Osteocyte (in vitro differentiated cells): ENCODE results near the gene RASL12. TPM values are rescaled to one million over a fixed set of nuclear protein-coding genes. Genes with fewer than 3 reads are reported as not detected.
"Not testable (repeated sequence)": the region's sequence is repeated elsewhere in the genome, so short reads cannot be mapped to it uniquely, and the experiment has no call there.

ENCODE experiments used
- DNase-seq: peaks from one replicate; pipeline ENCODE4 v3.0.0; 2021; ENCODE audit warnings: mixed read lengths; ENCODE audit not compliant: unreplicated experiment; ENCODE audit errors: extremely low spot score
- H3K27ac Mint-ChIP-seq: one replicate; pipeline ENCODE4 v1.8.0; 2021; ENCODE audit warnings: mild to moderate bottlenecking, mixed read lengths; ENCODE audit not compliant: unreplicated experiment
- H3K27me3 Mint-ChIP-seq: one replicate; pipeline ENCODE4 v1.8.0; 2021; ENCODE audit warnings: mixed read lengths; ENCODE audit not compliant: unreplicated experiment
- H3K36me3 Mint-ChIP-seq: one replicate; pipeline ENCODE4 v1.8.0; 2021; ENCODE audit warnings: mixed read lengths; ENCODE audit not compliant: unreplicated experiment
- H3K4me1 Mint-ChIP-seq: one replicate; pipeline ENCODE4 v1.8.0; 2021; ENCODE audit warnings: mixed read lengths; ENCODE audit not compliant: unreplicated experiment
- H3K4me3 Mint-ChIP-seq: one replicate; pipeline ENCODE4 v1.8.0; 2021; ENCODE audit warnings: mild to moderate bottlenecking, moderate library complexity, mixed read lengths; ENCODE audit not compliant: unreplicated experiment
- H3K9me3 Mint-ChIP-seq: one replicate; pipeline ENCODE4 v1.8.0; 2021; ENCODE audit warnings: mixed read lengths; ENCODE audit not compliant: unreplicated experiment
- total RNA-seq: library from RNA; stranded (reverse); gene quantifications from 2 replicates; pipeline ENCODE4 v1.2.1, GENCODE V29; 2021
- TF ChIP-seq, protein P1 (sequence below): fragments of 200-600 bp; sonication (generic); IDR thresholded peaks from 2 replicates; pipeline ENCODE4 v1.5.0; 2021; ENCODE audit warnings: antibody characterized with exemption, mild to moderate bottlenecking, moderate library complexity

Gene RASL12
- total RNA-seq, 1 donor from 2014 or later: 0.78 TPM

DNA sequence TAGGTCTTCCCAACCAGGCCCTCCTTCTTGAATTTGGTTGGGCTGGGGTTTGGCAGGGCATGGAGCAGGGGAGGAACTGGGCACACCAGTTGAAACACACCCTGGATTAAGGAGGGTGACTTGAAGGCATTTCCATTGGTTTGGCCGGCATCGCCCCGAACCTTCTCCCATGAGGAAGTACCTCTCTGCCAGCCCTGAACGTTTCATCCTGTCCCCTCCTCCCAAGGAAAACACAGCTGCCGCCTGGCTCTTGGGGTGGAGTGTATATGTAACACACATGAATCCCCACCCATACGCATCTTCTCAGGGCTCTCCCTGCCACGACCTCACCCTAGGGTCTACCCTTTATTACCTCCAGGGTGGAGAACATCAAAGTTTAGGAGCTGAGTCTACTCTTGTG, 32.7 kb upstream of the RASL12 start:
- H3K4me1 Mint-ChIP-seq: peaks cover 21% of the 10 kb centered on the region
- no peaks in the 10 kb centered on the region for H3K27me3 Mint-ChIP-seq
- no peak for DNase-seq
- no peak overlapping the region for H3K27ac Mint-ChIP-seq
- TF ChIP-seq, protein P1, sequence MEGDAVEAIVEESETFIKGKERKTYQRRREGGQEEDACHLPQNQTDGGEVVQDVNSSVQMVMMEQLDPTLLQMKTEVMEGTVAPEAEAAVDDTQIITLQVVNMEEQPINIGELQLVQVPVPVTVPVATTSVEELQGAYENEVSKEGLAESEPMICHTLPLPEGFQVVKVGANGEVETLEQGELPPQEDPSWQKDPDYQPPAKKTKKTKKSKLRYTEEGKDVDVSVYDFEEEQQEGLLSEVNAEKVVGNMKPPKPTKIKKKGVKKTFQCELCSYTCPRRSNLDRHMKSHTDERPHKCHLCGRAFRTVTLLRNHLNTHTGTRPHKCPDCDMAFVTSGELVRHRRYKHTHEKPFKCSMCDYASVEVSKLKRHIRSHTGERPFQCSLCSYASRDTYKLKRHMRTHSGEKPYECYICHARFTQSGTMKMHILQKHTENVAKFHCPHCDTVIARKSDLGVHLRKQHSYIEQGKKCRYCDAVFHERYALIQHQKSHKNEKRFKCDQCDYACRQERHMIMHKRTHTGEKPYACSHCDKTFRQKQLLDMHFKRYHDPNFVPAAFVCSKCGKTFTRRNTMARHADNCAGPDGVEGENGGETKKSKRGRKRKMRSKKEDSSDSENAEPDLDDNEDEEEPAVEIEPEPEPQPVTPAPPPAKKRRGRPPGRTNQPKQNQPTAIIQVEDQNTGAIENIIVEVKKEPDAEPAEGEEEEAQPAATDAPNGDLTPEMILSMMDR: no peak
- H3K4me3 Mint-ChIP-seq: no peak overlapping the region
- H3K9me3 Mint-ChIP-seq: no peaks in the 10 kb centered on the region
- peaks cover 42% of the 10 kb centered on the region for H3K36me3 Mint-ChIP-seq

DNA sequence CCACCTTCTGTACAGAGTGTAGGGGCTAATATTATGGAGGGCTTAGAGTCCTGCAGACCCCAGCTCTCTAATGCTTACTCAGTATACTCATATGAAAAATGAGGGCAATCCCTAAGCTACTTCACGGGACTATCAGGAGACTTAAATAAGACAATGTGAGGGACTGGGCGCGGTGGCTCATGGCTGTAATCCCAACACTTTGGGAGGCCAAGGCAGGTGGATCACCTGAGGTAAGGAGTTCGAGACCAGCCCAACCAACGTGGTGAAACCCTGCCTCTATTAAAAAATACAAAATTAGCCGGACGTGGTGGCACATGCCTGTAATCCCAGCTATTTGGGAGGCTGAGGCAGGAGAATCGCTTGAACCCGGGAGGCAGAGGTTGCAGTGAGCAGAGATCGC, 32.0 kb upstream of the RASL12 start:
- peaks cover 36% of the 10 kb centered on the region for H3K36me3 Mint-ChIP-seq
- H3K27me3 Mint-ChIP-seq, H3K27ac Mint-ChIP-seq, H3K4me3 Mint-ChIP-seq, DNase-seq, H3K9me3 Mint-ChIP-seq: not testable (repeated sequence)
- H3K4me1 Mint-ChIP-seq: peaks cover 24% of the 10 kb centered on the region

GRCh38 chr15:65099336-65099735, 31.5 kb upstream of the RASL12 start:
- Mint-ChIP-seq H3K9me3 (no peaks in the 10 kb centered on the region), H3K4me3 (no peak overlapping the region), H3K27ac (no peak overlapping the region), H3K4me1 (peaks cover 24% of the 10 kb centered on the region), H3K36me3 (peaks cover 36% of the 10 kb centered on the region), H3K27me3 (no peaks in the 10 kb centered on the region)
- DNase-seq: no peak
- TF ChIP-seq, protein P1: no peak

DNA sequence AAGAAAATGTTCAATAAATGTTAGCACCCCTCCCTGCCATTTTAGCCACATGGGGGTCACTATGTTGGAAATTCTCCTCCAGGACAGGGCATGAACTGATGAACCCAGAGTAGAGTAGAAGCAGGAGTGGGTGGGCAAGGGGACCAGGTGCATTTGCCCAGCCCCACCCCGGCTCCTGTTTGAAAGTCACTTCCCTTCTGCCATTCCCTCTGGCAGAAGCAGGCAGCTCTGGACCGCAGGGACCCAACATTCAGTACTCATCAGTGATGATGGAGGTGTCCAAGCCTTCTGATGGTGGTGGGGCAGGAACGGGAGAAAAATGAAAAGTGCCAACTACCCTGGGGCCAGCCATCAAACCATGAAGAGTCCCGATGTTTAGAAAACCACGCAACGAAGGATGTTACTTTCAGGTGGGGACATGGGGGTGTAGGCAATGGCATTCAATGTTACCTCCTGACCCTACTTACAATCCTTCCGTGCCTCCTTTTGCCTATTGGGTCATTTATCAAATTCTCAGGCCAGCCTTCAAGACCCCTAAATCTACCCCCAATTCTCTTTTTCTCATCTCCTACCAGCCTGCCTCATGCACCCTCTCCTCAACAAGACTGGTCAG, 30.0 kb upstream of the RASL12 start:
- TF ChIP-seq, protein P1: no peak
- no peak overlapping the region for H3K4me3 Mint-ChIP-seq

DNA sequence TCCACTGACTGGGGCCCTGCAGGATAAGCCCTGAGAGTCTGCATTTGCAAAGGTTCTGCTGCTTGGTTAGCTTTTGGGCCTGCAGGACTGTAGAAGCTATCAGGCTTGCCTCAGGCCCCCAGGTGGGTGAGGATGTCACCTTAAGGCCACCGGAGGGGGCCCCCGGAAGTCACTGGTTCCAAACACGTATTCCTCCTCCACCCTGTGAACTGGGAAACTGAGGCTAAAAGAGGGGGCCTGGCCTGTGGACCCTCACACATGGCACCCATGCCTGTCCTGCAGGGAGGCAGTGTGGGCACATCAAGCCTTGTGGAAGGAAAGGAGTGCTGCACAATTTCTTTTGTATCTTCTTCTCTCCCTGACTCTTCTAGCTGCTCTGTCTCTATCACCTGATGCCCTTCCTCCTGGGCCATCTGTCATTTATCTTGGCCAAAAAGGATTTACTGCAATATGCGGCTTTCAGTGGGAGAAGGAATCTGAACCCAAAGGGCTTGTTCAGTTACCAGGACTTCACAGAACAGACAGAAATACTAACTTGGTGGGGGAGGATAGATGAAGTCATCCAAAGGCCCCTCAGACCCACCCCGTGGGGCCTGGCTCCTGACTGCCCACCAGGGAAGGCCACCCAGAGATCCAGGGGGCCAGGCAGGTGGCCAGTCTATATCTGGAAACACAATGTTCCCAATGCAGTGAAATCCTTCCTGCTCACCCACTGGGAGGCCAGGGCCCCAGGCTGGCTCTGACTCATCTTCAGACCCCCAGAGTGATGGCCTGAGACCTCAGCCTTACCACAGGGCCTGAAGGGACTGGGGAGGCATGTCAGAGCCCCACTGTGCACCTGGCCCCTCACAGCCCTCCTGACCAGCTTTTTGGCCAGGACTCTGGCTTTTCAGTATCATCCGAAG, 28.9 kb upstream of the RASL12 start:
- Mint-ChIP-seq H3K4me1 (peaks cover 24% of the 10 kb centered on the region), H3K9me3 (no peaks in the 10 kb centered on the region), H3K27me3 (no peaks in the 10 kb centered on the region)

More for the DNA sequence above, 30.0 kb upstream of the RASL12 start:
- H3K27me3 Mint-ChIP-seq: no peaks in the 10 kb centered on the region
- H3K36me3 Mint-ChIP-seq: peaks cover 33% of the 10 kb centered on the region
- no peaks in the 10 kb centered on the region for H3K9me3 Mint-ChIP-seq
- H3K4me1 Mint-ChIP-seq: peaks cover 24% of the 10 kb centered on the region
- DNase-seq: no peak
- no peak overlapping the region for H3K27ac Mint-ChIP-seq

More for the DNA sequence above, 28.9 kb upstream of the RASL12 start:
- no peak for DNase-seq
- Mint-ChIP-seq H3K36me3 (peaks cover 32% of the 10 kb centered on the region), H3K27ac (peak overlapping the region; percentile 20), H3K4me3 (no peak overlapping the region)
- TF ChIP-seq, protein P1: no peak
